HepG2 (cell line): ENCODE data around the gene GPA33. TPM values are rescaled to one million over a fixed set of nuclear protein-coding genes. Genes with fewer than 3 reads are reported as not detected.

Experiments
- ATAC-seq: fragments of 200-7000 bp; cut with Tn5 transposase; 3 replicates; pipeline ENCODE4 v1.9.1; 2020; ENCODE audit warnings: mild to moderate bottlenecking, moderate library complexity
- BruUV-seq: library from RNA; stranded (reverse); fragments of 400-500 nt; replicated peaks from 2 replicates; lab custom pipeline; 2021; lab: Mats Ljungman, UMichigan
- CTCF ChIA-PET: fragments of 300-600 bp; formaldehyde crosslinking; extraction: SDS; loops from one replicate; lab custom pipeline; 2021; ENCODE audit warnings: low total read pairs, inconsistent platforms, low intra/inter-chr PET ratio; lab: Yijun Ruan, JAX
- POLR2A ChIA-PET: fragments of 350-600 bp; sonication (Branson Sonifier 250); formaldehyde crosslinking; loops from one replicate; lab custom pipeline; 2020; ENCODE audit warnings: antibody characterized with exemption, inconsistent platforms; lab: Yijun Ruan, JAX
- DNase-seq: peaks from one replicate; pipeline ENCODE4 v3.0.0-alpha.2; 2015; ENCODE audit warnings: low spot score
- FAIRE-seq: peaks from 3 replicates; lab custom pipeline; 2011; peaks lifted over from hg19 to GRCh38; lab: Jason Lieb, UNC
- H2AFZ ChIP-seq: one replicate; pipeline ENCODE4 v1.6.1; 2011; ENCODE audit warnings: low read length, inconsistent platforms
- H3K27ac ChIP-seq: fragments of 300-600 bp; 3 replicates; pipeline ENCODE4 v1.8.0; 2011; ENCODE audit warnings: mixed run types, mild to moderate bottlenecking, mixed read lengths, low read length, inconsistent platforms; ENCODE audit not compliant: insufficient read depth; ENCODE audit errors: extremely low read length
- H3K27me3 ChIP-seq, 2 experiments: fragments of 200-600 bp in 1 of 2; 2 replicates in 1 of 2; 3 replicates in 1 of 2; pipeline versions ENCODE4 v1.6.0 to v1.8.0; 2011; ENCODE audit warnings: low read length in 2 of 2, mild to moderate bottlenecking in 2 of 2, moderate library complexity in 2 of 2, inconsistent platforms in 1 of 2; ENCODE audit not compliant: insufficient read depth in 2 of 2, control insufficient read depth in 1 of 2
- H3K36me3 ChIP-seq, 2 experiments: fragments of 200-600 bp in 1 of 2; replicated peaks in 1 of 2; 2 replicates in 1 of 2; 3 replicates in 1 of 2; pipeline versions ENCODE4 v1.5.1 to v1.8.0; 2011; ENCODE audit warnings: low read length in 2 of 2, inconsistent platforms in 1 of 2; ENCODE audit not compliant: insufficient read depth in 2 of 2, control insufficient read depth in 1 of 2
- H3K4me1 ChIP-seq: 2 replicates; pipeline ENCODE4 v1.5.1; 2012; ENCODE audit warnings: low read length, inconsistent platforms; ENCODE audit not compliant: insufficient read depth
- H3K4me2 ChIP-seq: 2 replicates; pipeline ENCODE4 v1.6.0; 2011; ENCODE audit warnings: low read depth, low read length, inconsistent platforms
- H3K4me3 ChIP-seq, 3 experiments: fragments of 200-600 bp in 1 of 3; sonication (generic), shearing (Covaris generic) in 1 of 3; replicated peaks in 1 of 3; 2 replicates each; pipeline ENCODE4 v1.5.1; 2011 to 2016; ENCODE audit warnings: low read length in 3 of 3, inconsistent platforms in 2 of 3, low read depth in 2 of 3, mild to moderate bottlenecking in 2 of 3, control low read depth in 1 of 3, mixed read lengths in 1 of 3; ENCODE audit not compliant: insufficient read depth in 1 of 3
- H3K79me2 ChIP-seq: one replicate; pipeline ENCODE4 v1.6.1; 2011; ENCODE audit warnings: low read length, inconsistent platforms; ENCODE audit not compliant: insufficient read depth
- H3K9ac ChIP-seq: 2 replicates; pipeline ENCODE4 v1.6.0; 2011; ENCODE audit warnings: mild to moderate bottlenecking, low read depth, low read length, inconsistent platforms; ENCODE audit not compliant: insufficient read depth
- H3K9me3 ChIP-seq: 2 replicates; pipeline ENCODE4 v1.5.1; 2012; ENCODE audit warnings: mild to moderate bottlenecking, low read length
- H4K20me1 ChIP-seq: 2 replicates; pipeline ENCODE4 v1.6.0; 2011; ENCODE audit warnings: inconsistent platforms, mild to moderate bottlenecking, low read length, moderate library complexity; ENCODE audit not compliant: insufficient read depth
- ATRX ChIP-seq: sonication (generic); formaldehyde crosslinking; IDR thresholded peaks from 2 replicates; pipeline ENCODE4 v1.4.0; 2020; ENCODE audit warnings: missing genetic modification reagents, borderline replicate concordance
- BHLHE40 ChIP-seq: IDR thresholded peaks from 2 replicates; pipeline ENCODE4 v1.6.1; 2011; ENCODE audit warnings: low read length, improper control_type of control experiment
- EZH2 ChIP-seq: conservative IDR thresholded peaks from 2 replicates; pipeline ENCODE4 v1.6.1; 2012; ENCODE audit warnings: mild to moderate bottlenecking, low read depth, low read length, moderate library complexity
- NFKB2 ChIP-seq: sonication (generic); formaldehyde crosslinking; IDR thresholded peaks from 2 replicates; pipeline ENCODE4 v1.4.0; 2020; ENCODE audit warnings: missing genetic modification reagents, borderline replicate concordance
- REPIN1 ChIP-seq: sonication (generic); formaldehyde crosslinking; IDR thresholded peaks from 2 replicates; pipeline ENCODE4 v1.8.0; 2022; ENCODE audit warnings: missing genetic modification reagents, low read depth, mild to moderate bottlenecking, borderline replicate concordance
- U2AF1 ChIP-seq: fragments of 200-400 bp; formaldehyde crosslinking; optimal IDR thresholded peaks from 2 replicates; pipeline ENCODE3; 2017; ENCODE audit warnings: mild to moderate bottlenecking, low read depth, low read length
- ZNF160 ChIP-seq: sonication (generic); formaldehyde crosslinking; IDR thresholded peaks from 2 replicates; pipeline ENCODE4 v1.8.0; 2022; ENCODE audit warnings: mild to moderate bottlenecking, inconsistent platforms, missing genetic modification reagents
- ZNF569 ChIP-seq: sonication (generic); formaldehyde crosslinking; IDR thresholded peaks from 2 replicates; pipeline ENCODE4 v1.5.0; 2020; ENCODE audit warnings: mild to moderate bottlenecking, missing genetic modification reagents, moderate library complexity, borderline replicate concordance
- ZNF605 ChIP-seq: sonication (generic); formaldehyde crosslinking; IDR thresholded peaks from 2 replicates; pipeline ENCODE4 v1.8.0; 2022; ENCODE audit warnings: mild to moderate bottlenecking, missing genetic modification reagents
- ZSCAN22 ChIP-seq: sonication (generic); formaldehyde crosslinking; IDR thresholded peaks from 2 replicates; pipeline ENCODE4 v1.4.0; 2020; ENCODE audit warnings: mild to moderate bottlenecking, missing genetic modification reagents
- WGBS: methylation state at CpG from one replicate; pipeline ENCODE4 v1.1.6; 2017; ENCODE audit warnings: low lambda C conversion rate; 5-methylcytosine and 5-hydroxymethylcytosine counted together
- in situ Hi-C: cut with HindIII; loops from 2 replicates; pipeline ENCODE4 v1.10.0; 2017; ENCODE audit warnings: low pct_unique_long_range_greater_than_20kb; ENCODE audit not compliant: extremely low pct_ligation_motif_present
- intact Hi-C: fragments of 100-400 bp; cut with micrococcal nuclease; formaldehyde crosslinking; loops from one replicate; pipeline ENCODE4 v1.10.0; 2022; ENCODE audit not compliant: unreplicated experiment
- polyA plus RNA-seq, 8 experiments: library from polyadenylated mRNA; depleted of rRNA in 3 of 8; stranded (reverse) in 7 of 8; unstranded in 1 of 8; fragments of >200 nt; fragmentation: Illumina TruSeq in 4 of 8; extraction: Trizol in 4 of 8; gene quantifications; 2 replicates each; pipeline versions ENCODE4 v1.2.1 to v1.2.3, GENCODE V29; 2011 to 2016; ENCODE audit warnings: low read depth in 4 of 8, missing spikeins in 1 of 8, mixed read lengths in 1 of 8; ENCODE audit not compliant: insufficient read depth in 1 of 8
- total RNA-seq, 5 experiments: library from RNA; depleted of rRNA; stranded (reverse); fragments of >200 nt; fragmentation: Illumina TruSeq; extraction: Trizol; gene quantifications; 2 replicates each; pipeline ENCODE4 v1.2.3, GENCODE V29; 2016; ENCODE audit warnings: low read depth in 1 of 5
- TF ChIP-seq, protein P1 (sequence below): sonication (generic); formaldehyde crosslinking; IDR thresholded peaks from 2 replicates; pipeline ENCODE4 v1.4.0; 2020; ENCODE audit warnings: mild to moderate bottlenecking, missing genetic modification reagents, borderline replicate concordance
- TF ChIP-seq, protein P2 (sequence below): sonication (generic); formaldehyde crosslinking; IDR thresholded peaks from 2 replicates; pipeline ENCODE4 v1.4.0; 2020; ENCODE audit warnings: missing genetic modification reagents, borderline replicate concordance
- TF ChIP-seq, protein P3 (sequence below): sonication (generic); formaldehyde crosslinking; IDR thresholded peaks from 2 replicates; pipeline ENCODE4 v1.8.1; 2023; ENCODE audit warnings: mild to moderate bottlenecking, inconsistent platforms, moderate library complexity, missing genetic modification reagents, borderline replicate concordance

The GPA33 gene
- total and polyA plus RNA-seq, 2 of the 13 experiments (the other 11 are each of a cell fraction or from before 2014, with no cell fraction given): not detected

DNA sequence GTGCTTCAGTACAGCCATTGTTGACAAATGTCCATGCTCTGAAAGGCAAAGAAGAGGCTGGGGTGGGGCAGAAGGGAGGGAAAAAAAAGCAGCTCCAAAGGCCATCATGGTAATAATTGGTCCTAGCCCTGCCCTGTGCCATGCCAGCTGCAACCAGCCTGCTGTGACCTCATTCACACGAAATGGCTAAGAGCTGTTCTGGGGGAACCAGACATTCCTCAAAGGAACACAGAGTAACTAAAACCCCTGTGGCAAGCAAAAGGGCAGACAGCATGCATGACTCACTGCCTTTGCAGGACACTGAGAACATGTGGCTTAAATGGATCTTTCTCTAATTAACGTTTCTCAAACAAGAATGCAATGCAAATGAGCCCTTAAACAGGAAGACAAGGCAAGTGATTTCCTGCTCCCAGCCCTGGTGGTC is 46.0 kb upstream of the GPA33 start:
- DNase-seq (no peak), ATAC-seq (no peak), FAIRE-seq (no peak)
- H3K36me3 ChIP-seq: no peaks in the 10 kb centered on the region
- H2AFZ ChIP-seq: no peak overlapping the region
- H3K4me1 ChIP-seq: no peaks in the 10 kb centered on the region
- TF ChIP-seq ZNF160 (CRISPR knock-in tag) (no peak), ZSCAN22 (no peak), EZH2 (no peak), BHLHE40 (no peak), ZNF605 (CRISPR knock-in tag) (no peak), REPIN1 (CRISPR knock-in tag) (no peak), NFKB2 (CRISPR knock-in tag) (no peak), ATRX (no peak), U2AF1 (no peak), ZNF569 (CRISPR knock-in tag) (no peak)
- TF ChIP-seq, protein P1, sequence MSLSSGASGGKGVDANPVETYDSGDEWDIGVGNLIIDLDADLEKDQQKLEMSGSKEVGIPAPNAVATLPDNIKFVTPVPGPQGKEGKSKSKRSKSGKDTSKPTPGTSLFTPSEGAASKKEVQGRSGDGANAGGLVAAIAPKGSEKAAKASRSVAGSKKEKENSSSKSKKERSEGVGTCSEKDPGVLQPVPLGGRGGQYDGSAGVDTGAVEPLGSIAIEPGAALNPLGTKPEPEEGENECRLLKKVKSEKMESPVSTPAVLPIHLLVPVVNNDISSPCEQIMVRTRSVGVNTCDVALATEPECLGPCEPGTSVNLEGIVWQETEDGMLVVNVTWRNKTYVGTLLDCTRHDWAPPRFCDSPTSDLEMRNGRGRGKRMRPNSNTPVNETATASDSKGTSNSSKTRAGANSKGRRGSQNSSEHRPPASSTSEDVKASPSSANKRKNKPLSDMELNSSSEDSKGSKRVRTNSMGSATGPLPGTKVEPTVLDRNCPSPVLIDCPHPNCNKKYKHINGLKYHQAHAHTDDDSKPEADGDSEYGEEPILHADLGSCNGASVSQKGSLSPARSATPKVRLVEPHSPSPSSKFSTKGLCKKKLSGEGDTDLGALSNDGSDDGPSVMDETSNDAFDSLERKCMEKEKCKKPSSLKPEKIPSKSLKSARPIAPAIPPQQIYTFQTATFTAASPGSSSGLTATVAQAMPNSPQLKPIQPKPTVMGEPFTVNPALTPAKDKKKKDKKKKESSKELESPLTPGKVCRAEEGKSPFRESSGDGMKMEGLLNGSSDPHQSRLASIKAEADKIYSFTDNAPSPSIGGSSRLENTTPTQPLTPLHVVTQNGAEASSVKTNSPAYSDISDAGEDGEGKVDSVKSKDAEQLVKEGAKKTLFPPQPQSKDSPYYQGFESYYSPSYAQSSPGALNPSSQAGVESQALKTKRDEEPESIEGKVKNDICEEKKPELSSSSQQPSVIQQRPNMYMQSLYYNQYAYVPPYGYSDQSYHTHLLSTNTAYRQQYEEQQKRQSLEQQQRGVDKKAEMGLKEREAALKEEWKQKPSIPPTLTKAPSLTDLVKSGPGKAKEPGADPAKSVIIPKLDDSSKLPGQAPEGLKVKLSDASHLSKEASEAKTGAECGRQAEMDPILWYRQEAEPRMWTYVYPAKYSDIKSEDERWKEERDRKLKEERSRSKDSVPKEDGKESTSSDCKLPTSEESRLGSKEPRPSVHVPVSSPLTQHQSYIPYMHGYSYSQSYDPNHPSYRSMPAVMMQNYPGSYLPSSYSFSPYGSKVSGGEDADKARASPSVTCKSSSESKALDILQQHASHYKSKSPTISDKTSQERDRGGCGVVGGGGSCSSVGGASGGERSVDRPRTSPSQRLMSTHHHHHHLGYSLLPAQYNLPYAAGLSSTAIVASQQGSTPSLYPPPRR (CRISPR knock-in tag): no peak
- TF ChIP-seq, protein P2, sequence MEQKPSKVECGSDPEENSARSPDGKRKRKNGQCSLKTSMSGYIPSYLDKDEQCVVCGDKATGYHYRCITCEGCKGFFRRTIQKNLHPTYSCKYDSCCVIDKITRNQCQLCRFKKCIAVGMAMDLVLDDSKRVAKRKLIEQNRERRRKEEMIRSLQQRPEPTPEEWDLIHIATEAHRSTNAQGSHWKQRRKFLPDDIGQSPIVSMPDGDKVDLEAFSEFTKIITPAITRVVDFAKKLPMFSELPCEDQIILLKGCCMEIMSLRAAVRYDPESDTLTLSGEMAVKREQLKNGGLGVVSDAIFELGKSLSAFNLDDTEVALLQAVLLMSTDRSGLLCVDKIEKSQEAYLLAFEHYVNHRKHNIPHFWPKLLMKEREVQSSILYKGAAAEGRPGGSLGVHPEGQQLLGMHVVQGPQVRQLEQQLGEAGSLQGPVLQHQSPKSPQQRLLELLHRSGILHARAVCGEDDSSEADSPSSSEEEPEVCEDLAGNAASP: no peak
- TF ChIP-seq, protein P3, sequence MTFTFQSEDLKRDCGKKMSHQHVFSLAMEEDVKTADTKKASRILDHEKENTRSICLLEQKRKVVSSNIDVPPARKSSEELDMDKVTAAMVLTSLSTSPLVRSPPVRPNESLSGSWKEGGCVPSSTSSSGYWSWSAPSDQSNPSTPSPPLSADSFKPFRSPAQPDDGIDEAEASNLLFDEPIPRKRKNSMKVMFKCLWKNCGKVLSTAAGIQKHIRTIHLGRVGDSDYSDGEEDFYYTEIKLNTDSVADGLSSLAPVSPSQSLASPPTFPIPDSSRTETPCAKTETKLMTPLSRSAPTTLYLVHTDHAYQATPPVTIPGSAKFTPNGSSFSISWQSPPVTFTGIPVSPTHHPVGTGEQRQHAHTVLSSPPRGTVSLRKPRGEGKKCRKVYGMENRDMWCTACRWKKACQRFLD (CRISPR knock-in tag): no peak
- peaks cover 0 to 15% of the 10 kb centered on the region in 2 experiments; a peak in 2 of 5 replicates for H3K27me3 ChIP-seq
- intact Hi-C loops: no loop called here
- no peak overlapping the region for H3K27ac ChIP-seq
- ChIA-PET POLR2A (no interaction called here), CTCF (no interaction called here)
- WGBS: 0% methylated on average over 2 of the region's 2 CpGs
- BruUV-seq: no TSS peak
- no peak overlapping the region for H3K9ac ChIP-seq
- H4K20me1 ChIP-seq: no peaks in the 10 kb centered on the region
- H3K4me3 ChIP-seq: no peak overlapping the region
- in situ Hi-C loops: no loop called here
- no peak overlapping the region for H3K4me2 ChIP-seq
- H3K9me3 ChIP-seq: no peaks in the 10 kb centered on the region
- H3K79me2 ChIP-seq: no peaks in the 10 kb centered on the region
